Neuron (in vitro differentiated cells): Measurements from ENCODE around the gene PIWIL4.
A peak's percentile ranks its signal among the peaks of the same experiment; 100 is the strongest.
"Not testable (repeated sequence)": the region's sequence is repeated elsewhere in the genome, so short reads cannot be mapped to it uniquely, and the experiment has no call there.

Experiments used
- H2AFZ ChIP-seq: one replicate; pipeline ENCODE4 v1.6.1; 2013; ENCODE audit warnings: low read depth, mild to moderate bottlenecking, inconsistent platforms, low read length, moderate library complexity
- H3K27me3 ChIP-seq: one replicate; pipeline ENCODE4 v1.6.1; 2013; ENCODE audit warnings: low read length; ENCODE audit not compliant: insufficient read depth
- H3K36me3 ChIP-seq: one replicate; pipeline ENCODE4 v1.6.1; 2013; ENCODE audit warnings: low read length; ENCODE audit not compliant: insufficient read depth
- H3K4me1 ChIP-seq: one replicate; pipeline ENCODE4 v1.6.1; 2013; ENCODE audit warnings: low read length; ENCODE audit not compliant: insufficient read depth
- H3K4me3 ChIP-seq: 2 replicates; pipeline ENCODE4 v1.5.1; 2013; ENCODE audit warnings: mild to moderate bottlenecking, low read length, moderate library complexity
- H3K9me3 ChIP-seq: one replicate; pipeline ENCODE4 v1.6.1; 2013; ENCODE audit warnings: low read length

Gene PIWIL4

GRCh38 chr11:94537031-94537600 lies 30.1 kb upstream of the PIWIL4 start:
- Histone ChIP-seq H2AFZ (no peak overlapping the region), H3K4me1 (no peaks in the 10 kb centered on the region), H3K36me3 (no peaks in the 10 kb centered on the region), H3K4me3 (no peak overlapping the region), H3K9me3 (no peaks in the 10 kb centered on the region), H3K27me3 (peaks cover 18% of the 10 kb centered on the region)

GRCh38 chr11:94539420-94539819 lies 27.7 kb upstream of the PIWIL4 start:
- Histone ChIP-seq H2AFZ (no peak overlapping the region), H3K27me3 (peaks cover 34% of the 10 kb centered on the region), H3K4me1 (no peaks in the 10 kb centered on the region), H3K9me3 (peaks cover 6% of the 10 kb centered on the region), H3K36me3 (no peaks in the 10 kb centered on the region), H3K4me3 (no peak overlapping the region)

GRCh38 chr11:94543695-94544645 lies 23.2 kb upstream of the PIWIL4 start, which contains the start of gene FUT4:
Gene FUT4 (plus strand): TSS chr11:94543921. CDS start chr11:94544134, 213 bp downstream.
- H3K36me3 ChIP-seq: no peaks in the 10 kb centered on the region
- H3K4me1 ChIP-seq: no peaks in the 10 kb centered on the region
- peak within 1 kb of the TSS; percentile 89 for H2AFZ ChIP-seq
- H3K9me3 ChIP-seq: peaks cover 12% of the 10 kb centered on the region
- peak within 1 kb of the TSS; percentile 40 for H3K4me3 ChIP-seq
- peaks cover 63% of the 10 kb centered on the region for H3K27me3 ChIP-seq

- peaks cover 12% of the 10 kb centered on the region for H3K9me3 ChIP-seq
- H2AFZ ChIP-seq: peak overlapping the region; percentile 89
- peak overlapping the region; percentile 40 for H3K4me3 ChIP-seq
- no peaks in the 10 kb centered on the region for H3K36me3 ChIP-seq
- no peaks in the 10 kb centered on the region for H3K4me1 ChIP-seq
- H3K27me3 ChIP-seq: peaks cover 63% of the 10 kb centered on the region
Observed at GRCh38 chr11:94544646-94545263, 22.4 kb upstream of the PIWIL4 start.

GRCh38 chr11:94545264-94546161 lies 21.7 kb upstream of the PIWIL4 start:
- peaks cover 12% of the 10 kb centered on the region for H3K9me3 ChIP-seq
- H3K4me1 ChIP-seq: no peaks in the 10 kb centered on the region
- H3K36me3 ChIP-seq: no peaks in the 10 kb centered on the region
- H2AFZ ChIP-seq: no peak overlapping the region
- peaks cover 62% of the 10 kb centered on the region for H3K27me3 ChIP-seq
- no peak overlapping the region for H3K4me3 ChIP-seq

DNA sequence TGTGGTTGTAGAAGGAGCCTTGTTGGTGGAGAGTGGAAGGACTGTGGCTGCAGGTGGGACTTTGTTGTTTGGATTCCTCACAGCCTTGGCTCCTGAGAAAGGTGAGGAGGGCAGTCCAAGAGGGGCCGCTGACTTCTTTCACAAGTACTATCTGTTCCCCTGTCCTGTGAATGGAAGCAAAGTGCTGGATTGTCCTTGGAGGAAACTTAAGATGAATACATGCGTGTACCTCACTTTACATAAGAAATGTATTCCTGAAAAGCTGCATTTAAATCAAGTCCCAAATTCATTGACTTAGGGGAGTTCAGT lies 21.1 kb upstream of the PIWIL4 start:
- Histone ChIP-seq H3K4me1 (no peaks in the 10 kb centered on the region), H3K36me3 (no peaks in the 10 kb centered on the region), H2AFZ (no peak overlapping the region), H3K9me3 (peaks cover 12% of the 10 kb centered on the region), H3K4me3 (no peak overlapping the region), H3K27me3 (peaks cover 59% of the 10 kb centered on the region)

GRCh38 chr11:94546886-94547285 lies 20.3 kb upstream of the PIWIL4 start:
- Histone ChIP-seq H3K27me3 (peaks cover 53% of the 10 kb centered on the region), H3K4me3 (no peak overlapping the region), H3K4me1 (no peaks in the 10 kb centered on the region), H2AFZ (no peak overlapping the region), H3K9me3 (peaks cover 12% of the 10 kb centered on the region), H3K36me3 (no peaks in the 10 kb centered on the region)

DNA sequence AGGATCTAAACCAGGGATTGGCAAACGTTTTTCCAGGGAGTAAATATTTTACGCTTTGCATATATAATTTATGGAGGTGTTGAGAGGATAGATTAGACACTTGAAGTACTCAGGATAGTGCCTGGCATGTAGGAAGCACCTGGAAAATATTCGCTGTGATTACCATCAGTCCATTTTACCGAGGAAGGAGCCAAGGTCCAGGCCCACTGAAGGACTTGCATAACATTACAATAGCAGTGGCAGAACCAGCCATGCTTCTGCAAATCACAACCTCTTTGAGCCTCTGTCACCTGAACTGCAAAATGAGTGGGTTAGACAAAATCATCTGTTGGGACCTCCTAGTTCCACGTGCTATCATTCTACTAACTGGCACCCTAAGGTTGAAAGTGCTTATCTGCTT lies 18.0 kb upstream of the PIWIL4 start:
- Histone ChIP-seq H3K4me1 (no peaks in the 10 kb centered on the region), H2AFZ (no peak overlapping the region), H3K4me3 (no peak overlapping the region), H3K9me3 (peaks cover 5% of the 10 kb centered on the region), H3K36me3 (no peaks in the 10 kb centered on the region), H3K27me3 (peaks cover 37% of the 10 kb centered on the region)

GRCh38 chr11:94550513-94550912 lies 16.7 kb upstream of the PIWIL4 start:
- H3K36me3 ChIP-seq: no peaks in the 10 kb centered on the region
- H3K4me3 ChIP-seq: no peak overlapping the region
- no peaks in the 10 kb centered on the region for H3K4me1 ChIP-seq
- peaks cover 24% of the 10 kb centered on the region for H3K27me3 ChIP-seq
- peaks cover 3% of the 10 kb centered on the region for H3K9me3 ChIP-seq
- no peak overlapping the region for H2AFZ ChIP-seq

- Histone ChIP-seq H3K4me3 (no peak overlapping the region), H3K9me3 (no peaks in the 10 kb centered on the region), H3K27me3 (peaks cover 3% of the 10 kb centered on the region), H3K36me3 (no peaks in the 10 kb centered on the region), H3K4me1 (no peaks in the 10 kb centered on the region), H2AFZ (no peak overlapping the region)
Observed at GRCh38 chr11:94553938-94554337, 13.2 kb upstream of the PIWIL4 start.

- not testable (repeated sequence) for H3K4me1 ChIP-seq, H3K4me3 ChIP-seq, H3K36me3 ChIP-seq, H3K9me3 ChIP-seq, H3K27me3 ChIP-seq, H2AFZ ChIP-seq
Observed at GRCh38 chr11:94555752-94556329, 11.3 kb upstream of the PIWIL4 start.

DNA sequence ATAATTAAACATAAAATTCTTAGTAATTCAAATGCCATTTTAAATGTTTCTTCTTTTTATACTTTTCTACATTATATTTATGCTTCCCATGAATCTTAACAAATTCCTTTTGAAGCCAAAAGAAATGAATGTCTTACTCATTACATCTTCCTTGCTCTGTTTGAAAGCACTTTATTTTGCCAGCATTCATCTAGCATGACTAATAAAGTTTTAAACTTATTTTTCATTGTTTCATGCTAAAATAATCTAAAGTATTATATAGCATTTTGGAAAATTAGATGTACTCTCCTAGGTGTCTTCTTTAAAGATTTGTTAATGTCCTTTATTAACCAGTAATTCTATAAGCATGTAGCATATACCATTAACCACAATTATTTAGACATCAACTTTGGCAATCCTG lies 9.7 kb upstream of the PIWIL4 start:
- H2AFZ ChIP-seq: no peak overlapping the region
- no peak overlapping the region for H3K4me3 ChIP-seq
- H3K36me3 ChIP-seq: no peaks in the 10 kb centered on the region
- peaks cover 3% of the 10 kb centered on the region for H3K27me3 ChIP-seq
- H3K4me1 ChIP-seq: no peaks in the 10 kb centered on the region
- no peaks in the 10 kb centered on the region for H3K9me3 ChIP-seq
